Measurements from ENCODE around the gene GPR39. TPM values are rescaled to one million over a fixed set of nuclear protein-coding genes. Genes with fewer than 3 reads are reported as not detected.

GPR39 gene
- total RNA-seq, 1 experiment from 2014 or later = 0.50 TPM

DNA sequence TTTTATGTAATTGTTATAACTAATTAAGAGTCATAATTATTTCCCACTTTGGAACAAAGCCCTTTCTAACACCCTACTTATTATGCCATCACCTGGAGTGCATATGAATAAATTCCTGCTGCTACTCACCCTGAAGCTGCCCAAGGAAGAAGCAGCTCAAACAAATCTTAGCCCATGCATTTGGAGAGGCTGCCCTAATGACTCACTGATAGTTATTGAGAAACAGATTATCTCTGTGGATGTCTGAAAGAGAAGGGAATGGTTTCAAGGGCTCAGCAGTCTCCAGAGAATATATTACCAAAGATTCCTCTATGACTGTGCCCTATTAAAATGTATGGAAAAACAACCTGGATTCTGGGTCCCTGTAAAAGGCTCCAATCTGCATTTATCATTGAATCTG lies 81.0 kb downstream of the GPR39 start:
- H2BK12ac ChIP-seq (ENCODE audit: insufficient read length, low read depth, low read length) = no peak overlapping the region
- H3K9ac ChIP-seq (ENCODE audit: extremely low read depth, insufficient read length, low read length) = no peak overlapping the region
- no peak overlapping the region for H3K14ac ChIP-seq (ENCODE audit: insufficient read depth, low read length)
- Mint-ChIP-seq H3K27me3 (ENCODE audit: low read depth) (no peaks in the 10 kb centered on the region), H3K9me3 (peaks cover 3 to 4% of the 10 kb centered on the region in 2 experiments; a peak in 3 of 5 replicates), H3K27ac (no peak overlapping the region), H3K36me3 (ENCODE audit: insufficient read depth in 1 of 3, low read depth in 3 of 3) (peaks cover 0 to 3% (median 1%) of the 10 kb centered on the region in 3 experiments; a peak in 3 of 7 replicates), H3K4me3 (no peak overlapping the region), H3K4me1 (peaks cover 7 to 11% of the 10 kb centered on the region in 2 experiments)
- H3K4me1 ChIP-seq (ENCODE audit: insufficient read depth, low read length) = no peaks in the 10 kb centered on the region
- H2BK15ac ChIP-seq (ENCODE audit: low read depth, low read length) = no peak overlapping the region
- no peak overlapping the region for H3K23ac ChIP-seq (ENCODE audit: insufficient read length, low read depth, low read length)
- no peak overlapping the region for H3K4me2 ChIP-seq (ENCODE audit: insufficient read depth, insufficient read length, low read length)
- H2BK5ac ChIP-seq (ENCODE audit: insufficient read length, low read length) = no peak overlapping the region
- H3K79me2 ChIP-seq (ENCODE audit: insufficient read depth, low read length) = no peaks in the 10 kb centered on the region
- H2AFZ ChIP-seq (ENCODE audit: low read length) = no peak overlapping the region
- no peaks in the 10 kb centered on the region for H3K23me2 ChIP-seq (ENCODE audit: insufficient read length, low read depth, low read length, poor library complexity, severe bottlenecking)
- H3K56ac ChIP-seq (ENCODE audit: insufficient read length, low read depth, low read length) = no peak overlapping the region
- no peaks in the 10 kb centered on the region for H3K9me3 ChIP-seq (ENCODE audit: control insufficient read depth, low read depth, low read length)
- H3K27me3 ChIP-seq (ENCODE audit: insufficient read depth, low read length) = no peaks in the 10 kb centered on the region
- H3K27ac ChIP-seq (ENCODE audit: insufficient read length, low read depth, low read length) = no peak overlapping the region
- H4K8ac ChIP-seq (replicated peaks; ENCODE audit: insufficient read length, low read depth, low read length) = no peak overlapping the region
- H4K20me1 ChIP-seq (ENCODE audit: control insufficient read depth, insufficient read depth, insufficient read length) = no peaks in the 10 kb centered on the region
- no peaks in the 10 kb centered on the region for H3K79me1 ChIP-seq (ENCODE audit: insufficient read depth, low read depth, low read length, poor library complexity, severe bottlenecking)
- no peak for DNase-seq
- H2AK5ac ChIP-seq (ENCODE audit: insufficient read length, low read length) = no peak overlapping the region
- no peak overlapping the region for H4K5ac ChIP-seq (ENCODE audit: insufficient read length, low read depth, low read length)
- H4K91ac ChIP-seq (ENCODE audit: insufficient read length, low read depth, low read length) = no peak overlapping the region
- H2BK20ac ChIP-seq (ENCODE audit: low read depth, low read length, poor library complexity, severe bottlenecking) = no peak overlapping the region
- no peak overlapping the region for H3T11ph ChIP-seq (ENCODE audit: low read length)
- H3K4ac ChIP-seq (ENCODE audit: low read depth, low read length) = no peak overlapping the region
- H2BK120ac ChIP-seq (ENCODE audit: low read depth, low read length, poor library complexity, severe bottlenecking) = no peak overlapping the region
- H3K18ac ChIP-seq (ENCODE audit: insufficient read length, low read depth, low read length) = no peak overlapping the region
- TF ChIP-seq CTCF (conservative IDR thresholded peaks at IDR 0.05) = no peak

All from H9 (cell line).